ENCODE data around the gene ABCA2. TPM values are rescaled to one million over a fixed set of nuclear protein-coding genes. Genes with fewer than 3 reads are reported as not detected.

ABCA2 gene
- total RNA-seq, result 15.4 and 19.5 TPM in 2 replicates

GRCh38 chr9:137027369-137028262 lies at the start of gene ABCA2:
ABCA2 (minus strand) TSS chr9:137028237; CDS start chr9:137028140, 97 bp downstream.

GRCh38 chr9:137077010-137077747 lies 49.1 kb upstream of the ABCA2 start, which contains the start of gene UAP1L1:
UAP1L1 (plus strand) TSS chr9:137077517; CDS start chr9:137077533, 16 bp downstream.

GRCh38 chr9:137070201-137070905 lies 42.3 kb upstream of the ABCA2 start, which contains the start of gene SAPCD2:
SAPCD2 (minus strand) TSS chr9:137070557; CDS start chr9:137070460, 97 bp downstream.

GRCh38 chr9:137053944-137054931 lies 26.2 kb upstream of the ABCA2 start, which contains the start of gene ENTPD2:
ENTPD2 (minus strand) TSS chr9:137054061; CDS start chr9:137053997, 64 bp downstream.

GRCh38 chr9:137046088-137046787 lies 18.2 kb upstream of the ABCA2 start, which contains the start of gene NPDC1:
NPDC1 (minus strand) TSS chr9:137046177; CDS start chr9:137045989, 188 bp downstream.

GRCh38 chr9:137031904-137032640 lies 4.0 kb upstream of the ABCA2 start, which contains the start of gene FUT7:
FUT7 (minus strand) TSS chr9:137032088; CDS start chr9:137031991, 97 bp downstream.

GRCh38 chr9:136996361-136997292 lies 31.4 kb downstream of the ABCA2 start, which contains the start of gene CLIC3:
CLIC3 (minus strand) TSS chr9:136996568; CDS start chr9:136996543, 25 bp downstream.

GRCh38 chr9:136991993-136992818 lies 35.8 kb downstream of the ABCA2 start, which contains the start of gene PAXX:
PAXX (plus strand) TSS chr9:136992422; CDS start chr9:136992444, 22 bp downstream.

GRCh38 chr9:136982232-136983051 lies 45.6 kb downstream of the ABCA2 start, which contains the start of gene LCNL1:
LCNL1 (plus strand) TSS chr9:136982993; CDS start chr9:136983587, 594 bp downstream.

GRCh38 chr9:136977223-136977622 lies 50.8 kb downstream of the ABCA2 start, which contains the start of gene PTGDS:
PTGDS (plus strand) TSS chr9:136977504; CDS start chr9:136977579, 75 bp downstream.

Other genes starting within 250 kb of the ABCA2 start
- gene TMEM141, start 236.9 kb downstream of the ABCA2 start, total RNA-seq, result 31.3 and 40.8 TPM in 2 replicates
- gene CCDC183, start 231.9 kb downstream of the ABCA2 start, total RNA-seq, result 0.20 and 0.37 TPM in 2 replicates
- 44.5 and 80.5 TPM in 2 replicates for gene RABL6, start 220.3 kb downstream of the ABCA2 start, total RNA-seq
- gene AJM1, start 185.8 kb downstream of the ABCA2 start, total RNA-seq, result 0.73 and 0.98 TPM in 2 replicates
- 44.0 and 77.5 TPM in 2 replicates for gene PHPT1, start 178.8 kb downstream of the ABCA2 start, total RNA-seq
- 0.73 and 1.8 TPM in 2 replicates for gene MAMDC4, start 175.9 kb downstream of the ABCA2 start, total RNA-seq
- gene EDF1, start 161.9 kb downstream of the ABCA2 start, total RNA-seq, result 107 and 187 TPM in 2 replicates
- gene TRAF2, start 141.7 kb downstream of the ABCA2 start, total RNA-seq, result 9.2 and 10.8 TPM in 2 replicates
- 125 TPM in 2 replicates for gene FBXW5, start 83.5 kb downstream of the ABCA2 start, total RNA-seq
- not detected in 2 replicates for gene C8G, start 83.0 kb downstream of the ABCA2 start, total RNA-seq
- gene LCN12, start 76.0 kb downstream of the ABCA2 start, total RNA-seq, result not detected in 2 replicates
- 0.59 and 4.8 TPM in 2 replicates for gene PTGDS, start 50.7 kb downstream of the ABCA2 start, total RNA-seq
- gene LCNL1, start 45.2 kb downstream of the ABCA2 start, total RNA-seq, result under 0.01 and 0.37 TPM in 2 replicates
- gene PAXX, start 35.8 kb downstream of the ABCA2 start, total RNA-seq, result 13.9 and 14.3 TPM in 2 replicates
- gene CLIC3, start 31.7 kb downstream of the ABCA2 start, total RNA-seq, result 0.20 and 0.73 TPM in 2 replicates
- not detected in 2 replicates for gene FUT7, start 3.9 kb upstream of the ABCA2 start, total RNA-seq
- 18.8 and 24.3 TPM in 2 replicates for gene NPDC1, start 17.9 kb upstream of the ABCA2 start, total RNA-seq
- not detected in 2 replicates for gene ENTPD2, start 25.8 kb upstream of the ABCA2 start, total RNA-seq
- gene SAPCD2, start 42.3 kb upstream of the ABCA2 start, total RNA-seq, result 6.6 and 8.2 TPM in 2 replicates
- 12.1 and 18.8 TPM in 2 replicates for gene UAP1L1, start 49.3 kb upstream of the ABCA2 start, total RNA-seq
- gene MAN1B1, start 58.7 kb upstream of the ABCA2 start, total RNA-seq, result 45.5 and 52.2 TPM in 2 replicates
- 77.2 and 112 TPM in 2 replicates for gene DPP7, start 86.5 kb upstream of the ABCA2 start, total RNA-seq
- gene GRIN1, start 110.9 kb upstream of the ABCA2 start, total RNA-seq, result not detected in 2 replicates
- gene LRRC26, start 141.8 kb upstream of the ABCA2 start, total RNA-seq, result not detected in 2 replicates
- 0.20 TPM in 1 of 2 replicates, not detected in the other for gene TMEM210, start 143.8 kb upstream of the ABCA2 start, total RNA-seq
- 23.5 and 28.7 TPM in 2 replicates for gene ANAPC2, start 160.3 kb upstream of the ABCA2 start, total RNA-seq
- 56.1 and 64.7 TPM in 2 replicates for gene SSNA1, start 160.4 kb upstream of the ABCA2 start, total RNA-seq
- 6.2 and 11.9 TPM in 2 replicates for gene TPRN, start 172.5 kb upstream of the ABCA2 start, total RNA-seq
- 32.0 and 34.6 TPM in 2 replicates for gene TMEM203, start 177.4 kb upstream of the ABCA2 start, total RNA-seq
- 6.2 and 8.4 TPM in 2 replicates for gene NDOR1, start 177.5 kb upstream of the ABCA2 start, total RNA-seq
- gene RNF208, start 194.0 kb upstream of the ABCA2 start, total RNA-seq, result not detected in 2 replicates
- gene CYSRT1, start 196.9 kb upstream of the ABCA2 start, total RNA-seq, result 0.37 and 0.39 TPM in 2 replicates
- gene RNF224, start 199.3 kb upstream of the ABCA2 start, total RNA-seq, result not detected in 2 replicates
- gene SLC34A3, start 202.7 kb upstream of the ABCA2 start, total RNA-seq, result not detected in 2 replicates
- 230 and 358 TPM in 2 replicates for gene TUBB4B, start 213.1 kb upstream of the ABCA2 start, total RNA-seq
- gene STPG3, start 223.0 kb upstream of the ABCA2 start, total RNA-seq, result not detected in 2 replicates
- gene NELFB, start 227.1 kb upstream of the ABCA2 start, total RNA-seq, result 50.7 and 70.4 TPM in 2 replicates
- gene TOR4A, start 249.5 kb upstream of the ABCA2 start, total RNA-seq, result 4.0 and 16.0 TPM in 2 replicates

Measured in subcutaneous preadipocyte (primary cell).